HG03565 (cell line): ENCODE measurements around the gene NIPAL1.

Experiments used
- ATAC-seq: cut with Tn5 transposase; IDR thresholded peaks from one replicate; pipeline ENCODE4 v1.9.1; 2021; ENCODE audit warnings: mild to moderate bottlenecking, moderate library complexity; ENCODE audit not compliant: unreplicated experiment

Gene NIPAL1

GRCh38 chr4:48058617-48059530 is 42.3 kb downstream of the NIPAL1 start:
- no peak for ATAC-seq

- ATAC-seq: no peak
Observed at GRCh38 chr4:48064349-48064748, 47.8 kb downstream of the NIPAL1 start.

- peak; percentile 56 for ATAC-seq
Observed at GRCh38 chr4:48065587-48066052, 49.0 kb downstream of the NIPAL1 start.

- no peak for ATAC-seq
Observed at GRCh38 chr4:48067536-48067935, 51.0 kb downstream of the NIPAL1 start.

GRCh38 chr4:48068182-48068581 is 51.6 kb downstream of the NIPAL1 start:
- no peak for ATAC-seq

- ATAC-seq: no peak
Observed at GRCh38 chr4:48069026-48069425, 52.5 kb downstream of the NIPAL1 start.

- no peak for ATAC-seq
Observed at GRCh38 chr4:48071191-48071590, 54.6 kb downstream of the NIPAL1 start.

GRCh38 chr4:48073567-48074103 is 57.1 kb downstream of the NIPAL1 start:
- ATAC-seq: no peak

GRCh38 chr4:48074657-48075056 is 58.1 kb downstream of the NIPAL1 start:
- no peak for ATAC-seq

GRCh38 chr4:48078425-48078824 is 61.9 kb downstream of the NIPAL1 start:
- no peak for ATAC-seq

- no peak for ATAC-seq
Observed at GRCh38 chr4:48078862-48079655, 62.5 kb downstream of the NIPAL1 start.

GRCh38 chr4:48079972-48080391 is 63.4 kb downstream of the NIPAL1 start:
- no peak for ATAC-seq

GRCh38 chr4:48081196-48081595 is 64.6 kb downstream of the NIPAL1 start:
- ATAC-seq: no peak

GRCh38 chr4:48082956-48083355 is 66.4 kb downstream of the NIPAL1 start:
- ATAC-seq: no peak

- ATAC-seq: no peak
Observed at GRCh38 chr4:48085821-48086589, 69.4 kb downstream of the NIPAL1 start.
